Skeletal muscle satellite cell (primary cell): ENCODE results near the gene GZMB. TPM values are rescaled to one million over a fixed set of nuclear protein-coding genes. Genes with fewer than 3 reads are reported as not detected.
A peak's percentile ranks its signal among the peaks of the same experiment; 100 is the strongest.

ENCODE experiments used
- H3K27me3 ChIP-seq: 2 replicates; pipeline ENCODE4 v1.7.0; 2013; ENCODE audit warnings: low read length; ENCODE audit not compliant: control insufficient read depth, insufficient read depth
- H3K36me3 ChIP-seq: 2 replicates; pipeline ENCODE4 v1.7.0; 2013; ENCODE audit warnings: mild to moderate bottlenecking, control low read depth, low read length; ENCODE audit not compliant: insufficient read depth
- H3K4me1 ChIP-seq: 2 replicates; pipeline ENCODE4 v1.7.0; 2013; ENCODE audit warnings: low read length; ENCODE audit not compliant: control insufficient read depth, insufficient read depth
- H3K4me2 ChIP-seq: 2 replicates; pipeline ENCODE4 v1.7.0; 2013; ENCODE audit warnings: mild to moderate bottlenecking, low read length
- H3K4me3 ChIP-seq: 2 replicates; pipeline ENCODE4 v1.7.0; 2013; ENCODE audit warnings: low read length
- H3K9ac ChIP-seq: 2 replicates; pipeline ENCODE4 v1.7.0; 2013; ENCODE audit warnings: mild to moderate bottlenecking, low read depth, low read length, moderate library complexity
- H3K9me3 ChIP-seq: replicated peaks from 2 replicates; pipeline ENCODE4 v1.7.0; 2013; ENCODE audit warnings: mild to moderate bottlenecking, control low read depth, low read length
- total RNA-seq: library from RNA; depleted of rRNA; stranded (reverse); fragments of >200 nt; gene quantifications from 2 replicates; pipeline ENCODE4 v1.2.3, GENCODE V29; 2012; rRNA removed

The GZMB gene, protein sequence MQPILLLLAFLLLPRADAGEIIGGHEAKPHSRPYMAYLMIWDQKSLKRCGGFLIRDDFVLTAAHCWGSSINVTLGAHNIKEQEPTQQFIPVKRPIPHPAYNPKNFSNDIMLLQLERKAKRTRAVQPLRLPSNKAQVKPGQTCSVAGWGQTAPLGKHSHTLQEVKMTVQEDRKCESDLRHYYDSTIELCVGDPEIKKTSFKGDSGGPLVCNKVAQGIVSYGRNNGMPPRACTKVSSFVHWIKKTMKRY
- total RNA-seq = not detected in 2 replicates

DNA sequence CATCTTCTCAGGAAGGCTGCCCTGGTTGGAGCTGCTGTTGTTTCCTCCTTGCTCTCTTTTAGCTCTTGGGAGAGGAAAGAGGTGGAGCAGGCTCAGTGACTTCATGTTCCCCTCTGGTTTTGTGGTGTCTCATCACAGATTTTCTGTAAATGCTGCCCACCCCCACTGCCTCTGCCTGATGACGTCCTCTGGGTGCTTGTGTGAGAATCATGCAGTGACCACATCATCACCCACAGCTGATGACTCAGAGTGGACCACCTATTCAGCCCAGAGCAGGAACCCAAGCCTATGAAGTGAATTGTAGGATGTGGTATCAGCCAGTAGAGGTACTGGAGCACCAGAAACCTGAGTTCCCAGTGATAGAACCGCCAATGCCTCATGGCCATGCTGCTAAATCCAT is at the start of gene GZMB:
TSS of gene GZMB (minus strand) at position 33 of the 400 bp plus-strand sequence. CDS start at position 3, 30 bp downstream.
- Histone ChIP-seq H3K4me1 (no peaks in the 10 kb centered on the region), H3K9ac (no peak within 1 kb of the TSS), H3K4me3 (no peak within 1 kb of the TSS), H3K27me3 (no peaks in the 10 kb centered on the region), H3K9me3 (no peaks in the 10 kb centered on the region), H3K4me2 (no peak within 1 kb of the TSS), H3K36me3 (no peaks in the 10 kb centered on the region)

DNA sequence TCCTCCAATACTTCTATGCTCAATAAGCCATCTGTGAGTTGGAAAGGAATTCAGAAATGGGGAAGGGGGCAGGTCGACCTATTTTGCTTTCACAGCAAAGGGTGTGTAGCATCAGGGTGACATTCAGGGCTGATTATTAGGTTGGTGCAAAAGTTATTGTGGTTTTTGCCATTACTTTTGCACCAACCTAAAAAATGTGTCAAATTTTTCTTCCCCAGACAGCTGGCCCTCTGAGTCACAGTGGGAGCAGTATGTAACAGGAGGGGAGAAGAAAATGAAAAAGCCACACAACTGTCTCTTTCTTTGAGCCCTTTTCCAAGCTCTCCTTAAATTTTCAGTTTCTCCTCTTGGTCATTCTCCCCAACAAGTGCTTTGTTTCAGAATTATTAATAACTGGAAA is 47.1 kb upstream of the GZMB start:
- no peaks in the 10 kb centered on the region for H3K9me3 ChIP-seq
- H3K27me3 ChIP-seq = peaks cover 26% of the 10 kb centered on the region
- peaks cover 4% of the 10 kb centered on the region for H3K4me1 ChIP-seq
- no peaks in the 10 kb centered on the region for H3K36me3 ChIP-seq
- H3K4me2 ChIP-seq = no peak overlapping the region
- no peak overlapping the region for H3K4me3 ChIP-seq
- H3K9ac ChIP-seq = no peak overlapping the region

GRCh38 chr14:24680516-24680915 is 46.5 kb upstream of the GZMB start:
- H3K27me3 ChIP-seq = peaks cover 26% of the 10 kb centered on the region
- H3K4me3 ChIP-seq = no peak overlapping the region
- H3K9ac ChIP-seq = no peak overlapping the region
- peaks cover 4% of the 10 kb centered on the region for H3K4me1 ChIP-seq
- H3K4me2 ChIP-seq = no peak overlapping the region
- H3K36me3 ChIP-seq = no peaks in the 10 kb centered on the region
- H3K9me3 ChIP-seq = no peaks in the 10 kb centered on the region

DNA sequence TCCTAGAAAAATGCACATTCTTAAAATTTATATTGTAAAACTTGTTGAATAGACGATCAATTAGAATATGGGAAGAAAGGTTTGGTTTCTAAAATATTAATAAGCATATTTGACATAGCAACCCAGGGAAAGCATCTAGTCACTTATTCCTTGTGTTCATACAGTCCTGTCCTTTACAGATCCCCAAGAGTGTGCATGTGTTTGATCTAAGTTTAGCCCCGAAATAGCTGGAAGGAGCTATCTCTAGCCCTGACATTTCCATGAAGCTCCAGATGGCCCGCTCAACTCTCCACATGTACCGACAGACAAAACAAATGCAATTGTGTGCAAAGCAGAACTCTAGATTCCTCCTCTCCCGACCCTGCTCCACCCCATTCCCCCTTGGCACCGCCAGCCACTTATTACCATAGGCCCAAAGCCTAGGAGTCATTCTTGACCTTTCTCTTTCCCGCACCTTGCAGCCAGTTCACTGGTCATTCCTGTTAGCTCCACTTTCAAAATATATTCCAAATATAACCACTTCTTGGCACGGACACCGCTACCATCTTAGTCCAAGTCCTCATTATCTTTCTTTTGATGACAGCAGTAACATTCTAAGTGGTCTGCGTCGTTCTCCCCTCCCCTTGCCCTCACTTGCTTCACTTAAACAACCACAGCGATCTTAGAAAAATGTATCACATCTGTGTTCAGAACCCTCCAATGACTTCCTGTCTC is 45.4 kb upstream of the GZMB start:
- H3K9me3 ChIP-seq = no peaks in the 10 kb centered on the region
- no peak overlapping the region for H3K4me2 ChIP-seq
- no peak overlapping the region for H3K9ac ChIP-seq
- peaks cover 4% of the 10 kb centered on the region for H3K4me1 ChIP-seq
- H3K27me3 ChIP-seq = peaks cover 26% of the 10 kb centered on the region
- H3K36me3 ChIP-seq = no peaks in the 10 kb centered on the region
- no peak overlapping the region for H3K4me3 ChIP-seq

GRCh38 chr14:24678801-24679247 is 44.8 kb upstream of the GZMB start:
- peak overlapping the region; percentile 69 for H3K9ac ChIP-seq
- peak overlapping the region; percentile 92 for H3K4me2 ChIP-seq
- no peaks in the 10 kb centered on the region for H3K36me3 ChIP-seq
- peaks cover 4% of the 10 kb centered on the region for H3K4me1 ChIP-seq
- peak overlapping the region; percentile 70 for H3K4me3 ChIP-seq
- H3K9me3 ChIP-seq = no peaks in the 10 kb centered on the region
- peaks cover 27% of the 10 kb centered on the region for H3K27me3 ChIP-seq

DNA sequence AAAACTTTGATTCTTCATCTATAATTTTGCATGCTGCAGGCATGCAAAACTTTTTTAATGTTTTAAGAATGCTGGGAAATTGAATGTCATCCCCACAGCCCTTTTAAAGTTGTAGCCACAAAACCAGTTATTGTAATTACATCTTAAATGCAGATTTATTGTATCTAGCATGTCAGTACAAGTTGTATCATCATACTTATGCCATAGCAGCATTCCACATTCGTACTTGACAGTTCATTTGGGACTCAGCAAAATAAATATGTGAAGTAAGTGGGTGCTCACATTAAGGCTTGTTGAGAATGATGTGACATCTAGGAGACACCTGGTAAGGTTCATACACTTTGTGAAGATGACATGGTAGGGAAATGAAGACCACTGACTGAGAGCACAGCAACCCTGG is 44.0 kb upstream of the GZMB start:
- Histone ChIP-seq H3K36me3 (no peaks in the 10 kb centered on the region), H3K4me3 (no peak overlapping the region), H3K4me1 (peaks cover 4% of the 10 kb centered on the region)

GRCh38 chr14:24674204-24674970 is 40.4 kb upstream of the GZMB start:
- no peaks in the 10 kb centered on the region for H3K36me3 ChIP-seq
- no peaks in the 10 kb centered on the region for H3K9me3 ChIP-seq
- peaks cover 22% of the 10 kb centered on the region for H3K27me3 ChIP-seq
- peaks cover 4% of the 10 kb centered on the region for H3K4me1 ChIP-seq
- no peak overlapping the region for H3K4me3 ChIP-seq
- H3K4me2 ChIP-seq = no peak overlapping the region
- H3K9ac ChIP-seq = no peak overlapping the region

More for the DNA sequence above, 44.0 kb upstream of the GZMB start:
- Histone ChIP-seq H3K9ac (no peak overlapping the region), H3K4me2 (no peak overlapping the region), H3K27me3 (peaks cover 31% of the 10 kb centered on the region), H3K9me3 (no peaks in the 10 kb centered on the region)

GRCh38 chr14:24673534-24674203 is 39.7 kb upstream of the GZMB start:
- H3K9me3 ChIP-seq = no peaks in the 10 kb centered on the region
- H3K27me3 ChIP-seq = peaks cover 20% of the 10 kb centered on the region
- peaks cover 2% of the 10 kb centered on the region for H3K4me1 ChIP-seq
- no peak overlapping the region for H3K4me3 ChIP-seq
- no peaks in the 10 kb centered on the region for H3K36me3 ChIP-seq
- no peak overlapping the region for H3K4me2 ChIP-seq
- H3K9ac ChIP-seq = no peak overlapping the region

DNA sequence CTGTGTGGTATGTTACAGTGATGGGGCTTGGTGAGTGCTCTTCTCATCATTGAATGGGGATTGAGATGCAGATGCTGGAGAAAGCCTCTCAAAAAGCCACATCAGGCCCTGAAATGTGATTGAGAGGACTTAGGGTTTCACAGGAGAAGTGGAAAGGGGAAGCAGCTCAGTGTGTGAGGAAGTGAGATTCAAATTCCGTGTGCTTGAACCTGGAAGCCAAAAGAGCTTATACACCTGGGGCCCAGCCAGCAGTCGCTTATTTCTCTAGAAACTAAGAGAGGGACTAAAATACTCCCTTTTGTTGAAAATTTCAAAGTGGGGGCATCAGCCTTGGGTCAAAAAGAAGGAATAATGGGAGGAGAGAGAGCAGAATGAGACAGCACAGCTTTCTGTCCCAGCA is 39.1 kb upstream of the GZMB start:
- Histone ChIP-seq H3K4me1 (no peaks in the 10 kb centered on the region), H3K4me3 (no peak overlapping the region), H3K36me3 (no peaks in the 10 kb centered on the region), H3K9me3 (no peaks in the 10 kb centered on the region), H3K4me2 (no peak overlapping the region), H3K9ac (no peak overlapping the region), H3K27me3 (peaks cover 18% of the 10 kb centered on the region)

DNA sequence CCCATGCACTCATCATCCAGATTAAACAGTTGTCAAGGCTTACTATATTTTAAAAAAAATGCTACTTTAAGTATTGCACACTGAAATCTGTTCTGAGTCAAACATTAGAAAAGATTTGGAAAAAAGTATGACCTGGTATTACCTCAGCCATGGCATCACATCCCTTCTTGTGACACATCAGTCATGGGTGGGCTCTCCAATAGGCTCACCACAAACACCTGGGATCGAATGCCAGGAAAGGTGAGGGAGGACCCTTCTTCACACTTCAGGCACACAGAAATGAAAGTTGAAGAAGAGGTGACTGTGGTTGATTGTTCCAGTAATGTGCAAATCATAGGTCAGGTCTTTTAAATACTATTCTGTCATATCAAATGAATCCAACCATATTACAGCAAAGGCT is 36.6 kb upstream of the GZMB start:
- no peak overlapping the region for H3K4me2 ChIP-seq
- H3K9ac ChIP-seq = no peak overlapping the region
- no peaks in the 10 kb centered on the region for H3K9me3 ChIP-seq
- peaks cover 5% of the 10 kb centered on the region for H3K27me3 ChIP-seq
- H3K4me1 ChIP-seq = no peaks in the 10 kb centered on the region
- H3K36me3 ChIP-seq = no peaks in the 10 kb centered on the region
- H3K4me3 ChIP-seq = no peak overlapping the region

GRCh38 chr14:24669651-24670050 is 35.7 kb upstream of the GZMB start:
- H3K9me3 ChIP-seq = no peaks in the 10 kb centered on the region
- no peak overlapping the region for H3K4me2 ChIP-seq
- peaks cover 5% of the 10 kb centered on the region for H3K27me3 ChIP-seq
- no peak overlapping the region for H3K9ac ChIP-seq
- H3K36me3 ChIP-seq = no peaks in the 10 kb centered on the region
- no peaks in the 10 kb centered on the region for H3K4me1 ChIP-seq
- no peak overlapping the region for H3K4me3 ChIP-seq
